GM18511 (cell line): ENCODE data around the gene CFI.

Experiments
- ATAC-seq: cut with Tn5 transposase; IDR thresholded peaks from one replicate; pipeline ENCODE4 v1.9.1; 2021; ENCODE audit warnings: mild to moderate bottlenecking, moderate library complexity; ENCODE audit not compliant: unreplicated experiment

CFI gene

DNA sequence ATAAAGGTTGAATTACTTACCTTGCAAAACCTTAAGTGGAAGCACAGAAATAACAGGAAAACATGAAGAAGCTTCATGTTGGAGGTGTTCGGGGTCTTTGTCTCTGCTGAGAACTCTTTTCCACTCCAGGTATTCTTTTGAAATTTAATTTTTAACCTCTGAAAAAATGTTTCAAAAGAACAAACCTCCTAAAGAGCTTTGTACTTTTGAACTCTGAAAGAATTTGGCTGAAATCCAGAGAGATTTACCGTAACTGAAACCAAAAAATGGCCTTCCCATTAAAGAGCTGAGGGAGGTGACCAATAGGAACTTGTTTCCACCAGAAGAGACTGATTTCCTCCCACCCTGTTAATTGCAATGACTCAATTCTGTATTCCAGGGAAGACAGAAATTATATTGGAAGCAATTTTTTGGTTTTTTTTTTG is at the start of gene CFI:
CFI (minus strand) TSS at position 105 of the 425 bp plus-strand sequence; CDS start at position 77, 28 bp downstream.
- ATAC-seq = no peak

- ATAC-seq = no peak
Observed at GRCh38 chr4:109850601-109851000, 48.8 kb upstream of the CFI start.

- no peak for ATAC-seq
Observed at GRCh38 chr4:109848501-109848900, 46.7 kb upstream of the CFI start.

- no peak for ATAC-seq
Observed at GRCh38 chr4:109847896-109848442, 46.2 kb upstream of the CFI start, which contains the start of gene LRIT3. Gene LRIT3, plus strand, starts transcription at chr4:109848107. Its CDS starts 95 bp downstream, at chr4:109848202.

GRCh38 chr4:109846395-109847098 is 44.7 kb upstream of the CFI start:
- ATAC-seq = no peak

GRCh38 chr4:109836985-109837384 is 35.2 kb upstream of the CFI start:
- ATAC-seq = no peak

DNA sequence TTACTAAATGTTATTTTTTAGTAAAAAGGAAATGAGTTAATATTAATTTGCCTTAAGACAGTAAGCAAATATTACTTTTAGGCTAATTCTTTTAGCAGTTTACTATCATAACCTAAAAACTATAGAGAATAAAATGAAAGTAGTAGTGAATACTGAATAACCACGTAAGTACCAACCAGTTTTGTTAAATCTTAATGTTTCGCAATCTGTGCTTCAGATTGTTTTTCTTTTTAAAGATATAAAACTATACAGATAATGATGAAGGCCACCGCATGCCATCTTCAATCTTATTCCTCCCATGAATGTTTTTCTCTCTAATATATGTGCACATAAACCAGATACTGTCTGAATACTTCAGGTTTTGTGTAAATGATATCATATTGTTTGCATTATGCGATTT is 32.0 kb upstream of the CFI start:
- no peak for ATAC-seq

DNA sequence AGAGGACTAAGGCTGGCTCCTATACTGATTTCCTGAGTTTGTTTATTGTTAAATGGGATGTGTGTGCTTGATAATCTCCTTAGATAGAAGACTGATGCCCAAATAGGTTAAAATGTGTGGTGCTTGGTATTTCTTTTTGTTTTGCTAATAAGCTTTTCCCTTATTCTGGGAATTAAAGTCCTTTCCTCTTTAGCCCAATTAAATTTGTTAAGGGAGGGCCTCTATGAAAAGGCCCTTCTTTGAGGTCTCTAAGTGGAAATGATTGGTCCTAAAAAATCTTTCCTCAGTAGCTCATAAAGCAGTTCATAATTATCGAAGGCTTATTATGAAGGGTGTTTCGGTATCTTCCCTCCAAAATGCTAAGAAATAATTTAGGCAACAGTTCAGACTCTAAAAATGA is 25.9 kb upstream of the CFI start, which contains the start of gene RRH:
RRH (plus strand) TSS at position 301 of the 400 bp plus-strand sequence; CDS start at position 357, 56 bp downstream.
- no peak for ATAC-seq

DNA sequence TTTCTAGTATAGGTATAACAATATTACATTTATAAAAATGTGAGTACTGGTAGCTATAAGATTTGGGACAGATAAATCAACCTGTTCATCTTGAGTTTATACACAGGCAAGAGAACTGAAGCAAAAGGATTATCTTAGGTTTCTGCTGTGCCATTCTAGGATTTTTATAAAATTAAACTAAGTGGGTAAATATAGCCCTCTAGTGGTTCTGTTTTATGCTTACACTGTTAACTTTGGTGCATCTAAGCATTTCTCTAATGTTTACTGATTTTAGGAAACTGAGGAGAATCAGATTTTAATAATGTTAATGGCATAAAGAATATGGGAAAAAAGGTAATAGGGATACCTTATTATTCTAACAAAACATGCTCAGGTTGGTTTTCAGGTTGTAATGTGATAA is 24.9 kb upstream of the CFI start:
- ATAC-seq = peak; percentile 75

DNA sequence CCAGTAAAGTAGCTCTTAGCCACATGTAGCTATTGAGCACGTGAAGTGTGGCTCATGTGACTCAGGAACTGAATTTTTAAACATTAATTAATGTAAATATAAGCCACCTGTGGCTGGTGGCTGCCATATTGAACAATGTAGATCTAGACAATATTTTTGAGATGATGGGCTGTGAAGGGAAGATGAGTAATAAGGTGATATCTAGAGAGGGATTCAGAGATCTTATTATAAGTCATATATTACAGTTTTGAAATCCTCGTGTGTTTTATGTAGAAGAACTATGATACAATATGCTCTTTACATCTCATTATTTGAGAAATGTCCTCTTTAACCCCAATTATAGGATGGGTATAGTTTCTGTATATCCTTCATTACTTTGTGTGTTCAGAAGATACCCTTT is 19.4 kb upstream of the CFI start:
- ATAC-seq = no peak

GRCh38 chr4:109820563-109820962 is 18.8 kb upstream of the CFI start:
- no peak for ATAC-seq

DNA sequence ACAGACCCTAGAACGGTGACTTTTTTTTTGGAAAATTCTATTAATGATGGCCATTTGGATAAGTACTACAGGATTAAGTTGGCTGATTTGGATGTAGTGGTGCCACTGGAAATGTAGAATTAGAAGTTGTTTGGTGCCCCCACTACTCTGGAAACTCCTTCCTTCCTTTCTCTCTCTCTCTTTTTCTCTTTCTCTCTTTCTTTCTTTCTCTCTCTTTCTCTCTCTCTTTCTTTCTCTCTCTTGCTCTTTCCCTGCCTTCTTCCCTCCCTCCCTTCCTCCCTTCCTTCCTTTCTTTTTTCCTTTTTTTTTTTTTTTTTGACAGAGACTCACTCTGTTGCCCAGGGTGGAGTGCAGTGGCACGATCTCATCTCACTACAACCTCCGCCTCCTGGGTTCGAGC is 16.5 kb upstream of the CFI start:
- no peak for ATAC-seq

- no peak for ATAC-seq
Observed at GRCh38 chr4:109816894-109817293, 15.1 kb upstream of the CFI start.

- ATAC-seq = peak; percentile 4
Observed at GRCh38 chr4:109816082-109816442, 14.3 kb upstream of the CFI start.

DNA sequence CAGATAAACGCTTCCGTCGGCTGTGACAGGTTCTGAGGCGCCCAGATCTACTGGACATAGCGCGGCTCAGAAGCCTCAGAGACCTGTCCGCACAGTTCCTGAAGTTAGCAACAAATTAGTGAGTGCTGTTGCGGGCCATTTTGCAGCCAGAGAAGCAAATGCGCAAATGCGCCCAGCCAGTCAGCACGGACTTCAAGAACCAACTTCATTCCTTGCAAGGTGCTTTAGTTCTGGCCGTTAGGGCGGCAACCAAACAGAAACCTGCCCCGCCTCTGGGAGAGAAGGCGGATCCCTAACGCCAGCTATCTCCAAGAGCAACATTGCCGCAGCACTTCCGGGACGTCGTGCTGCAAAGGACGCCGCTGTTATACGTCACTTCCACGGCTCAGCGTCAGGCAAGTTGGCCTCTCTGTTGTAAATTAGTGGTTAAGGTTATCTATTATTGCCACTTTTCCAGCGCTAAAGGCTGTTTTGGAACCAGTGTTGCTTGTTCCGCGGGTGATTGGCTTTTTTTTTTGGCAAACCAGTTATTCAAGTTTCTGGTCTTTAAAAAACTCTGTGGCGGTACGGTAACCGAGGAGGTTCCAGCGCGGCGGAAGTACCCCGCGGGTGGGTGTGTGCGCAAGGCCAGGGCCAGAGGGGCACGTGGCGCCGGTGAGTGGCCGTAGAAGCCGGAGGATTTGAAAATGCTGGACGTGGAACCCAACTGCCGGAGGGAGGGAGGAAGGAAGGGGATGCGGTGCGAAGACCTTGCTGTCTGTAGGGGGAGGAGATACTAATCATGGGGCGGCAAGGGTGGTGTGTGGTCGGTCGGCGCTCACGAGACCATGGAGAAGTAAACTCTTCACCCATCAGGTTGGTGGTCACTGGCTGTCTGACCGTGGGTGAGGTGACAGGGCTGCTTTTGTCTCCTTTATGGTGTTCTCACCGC is 13.6 kb upstream of the CFI start, which contains the start of gene GAR1:
GAR1 (plus strand) TSS at position 612 of the 931 bp plus-strand sequence. CDS start 403 bp downstream, outside the sequence.
- peak; percentile 99 for ATAC-seq

GRCh38 chr4:109811707-109812106 is 9.9 kb upstream of the CFI start:
- ATAC-seq = no peak

GRCh38 chr4:109810552-109811387 is 9.0 kb upstream of the CFI start:
- ATAC-seq = no peak

DNA sequence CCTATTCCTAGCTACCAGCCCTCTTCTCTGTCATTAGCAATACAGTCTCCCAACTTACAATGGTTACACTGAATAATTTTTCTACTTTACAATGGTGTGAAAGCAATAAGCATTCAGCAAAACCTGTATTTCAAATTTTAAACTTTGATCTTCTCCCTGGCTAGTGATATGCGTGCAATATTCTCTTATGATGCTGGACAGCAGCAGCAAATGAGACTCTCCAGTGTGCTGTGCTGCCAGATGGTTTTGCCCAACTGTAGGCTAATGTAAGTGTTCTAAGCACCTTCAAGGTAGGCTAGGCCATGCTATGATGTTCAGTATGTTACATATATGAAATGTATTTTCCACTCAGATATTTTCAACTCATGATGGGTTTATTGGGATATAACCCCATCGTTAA is 7.9 kb upstream of the CFI start:
- no peak for ATAC-seq

DNA sequence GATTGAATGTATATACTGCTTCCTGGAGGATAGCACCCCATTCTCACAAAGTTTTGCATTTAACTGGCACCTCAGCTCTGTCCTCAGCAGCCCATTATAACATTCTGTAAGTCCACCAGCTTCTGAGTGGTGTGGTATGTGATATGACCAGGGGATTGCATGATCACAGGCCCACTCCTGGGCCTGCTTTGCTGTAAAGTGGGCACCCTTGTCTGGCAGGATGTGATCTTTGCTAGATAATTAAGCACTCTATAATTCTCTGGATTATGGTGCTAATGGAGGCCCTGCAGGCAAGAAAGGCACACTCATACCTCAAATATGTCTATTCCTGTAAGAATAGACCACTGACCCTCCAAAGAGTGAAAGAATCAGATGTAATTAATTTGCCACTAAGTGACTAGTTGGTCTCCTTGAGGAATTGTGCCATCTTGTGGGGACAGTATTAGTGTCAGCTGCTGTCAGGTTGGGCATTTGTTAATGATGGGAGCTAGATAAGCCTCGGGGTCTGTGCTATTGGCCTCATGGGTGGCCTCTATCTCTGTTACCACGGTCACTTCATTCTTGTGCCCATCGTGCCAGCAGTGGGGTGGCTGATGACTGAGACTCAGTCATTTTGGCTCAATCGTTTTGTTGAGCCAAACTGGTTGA is 2.2 kb upstream of the CFI start:
- ATAC-seq = peak; percentile 82
